ENCODE data around the gene IGSF9B. TPM values are rescaled to one million over a fixed set of nuclear protein-coding genes. Genes with fewer than 3 reads are reported as not detected.

Gene IGSF9B
- total and polyA plus RNA-seq, 2 donors from 2014 or later: 0.86 to 10.4 TPM

DNA sequence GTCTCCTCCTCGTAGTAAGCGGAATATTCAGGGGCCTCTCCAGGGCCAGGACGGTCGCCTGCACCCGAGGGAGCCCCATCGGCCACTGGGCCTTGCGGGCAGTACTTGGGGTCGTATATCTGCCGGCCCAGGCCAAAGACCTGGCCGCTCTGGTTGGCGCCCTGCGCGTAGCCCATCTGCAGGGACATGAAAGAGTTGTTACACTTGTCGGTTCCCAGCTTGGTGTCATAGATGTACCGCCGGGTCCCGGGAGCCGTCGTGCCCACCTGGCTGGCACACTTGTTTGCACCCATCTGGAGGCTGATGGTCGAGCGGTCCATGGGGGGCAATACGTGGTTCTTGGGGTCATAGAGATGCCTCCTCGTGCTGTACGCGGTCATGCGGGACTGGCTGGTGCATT, 92.0 kb downstream of the IGSF9B start:
- no peaks in the 10 kb centered on the region for H3K36me3 ChIP-seq (ENCODE audit: control insufficient read depth in 2 of 3, insufficient read depth in 3 of 3, low read length in 3 of 3)
- H3K27me3 ChIP-seq (ENCODE audit: control insufficient read depth, insufficient read depth, low read length): no peaks in the 10 kb centered on the region
- no peaks in the 10 kb centered on the region for H3K4me1 ChIP-seq (ENCODE audit: control insufficient read depth in 2 of 3, insufficient read depth in 2 of 3, low read depth in 1 of 3, low read length in 3 of 3)
- no peak overlapping the region for H3K4me3 ChIP-seq (ENCODE audit: low read length in 3 of 3)
- no peaks in the 10 kb centered on the region for H3K9me3 ChIP-seq (ENCODE audit: control insufficient read depth in 2 of 3, insufficient read depth in 1 of 3, low read length in 3 of 3)
- TF ChIP-seq, protein P1, sequence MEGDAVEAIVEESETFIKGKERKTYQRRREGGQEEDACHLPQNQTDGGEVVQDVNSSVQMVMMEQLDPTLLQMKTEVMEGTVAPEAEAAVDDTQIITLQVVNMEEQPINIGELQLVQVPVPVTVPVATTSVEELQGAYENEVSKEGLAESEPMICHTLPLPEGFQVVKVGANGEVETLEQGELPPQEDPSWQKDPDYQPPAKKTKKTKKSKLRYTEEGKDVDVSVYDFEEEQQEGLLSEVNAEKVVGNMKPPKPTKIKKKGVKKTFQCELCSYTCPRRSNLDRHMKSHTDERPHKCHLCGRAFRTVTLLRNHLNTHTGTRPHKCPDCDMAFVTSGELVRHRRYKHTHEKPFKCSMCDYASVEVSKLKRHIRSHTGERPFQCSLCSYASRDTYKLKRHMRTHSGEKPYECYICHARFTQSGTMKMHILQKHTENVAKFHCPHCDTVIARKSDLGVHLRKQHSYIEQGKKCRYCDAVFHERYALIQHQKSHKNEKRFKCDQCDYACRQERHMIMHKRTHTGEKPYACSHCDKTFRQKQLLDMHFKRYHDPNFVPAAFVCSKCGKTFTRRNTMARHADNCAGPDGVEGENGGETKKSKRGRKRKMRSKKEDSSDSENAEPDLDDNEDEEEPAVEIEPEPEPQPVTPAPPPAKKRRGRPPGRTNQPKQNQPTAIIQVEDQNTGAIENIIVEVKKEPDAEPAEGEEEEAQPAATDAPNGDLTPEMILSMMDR (IDR thresholded peaks at IDR 0.05; ENCODE audit: borderline replicate concordance, extremely low read depth, insufficient read depth): no peak
- FAIRE-seq (no peak), DNase-seq (no peak)
- intact Hi-C loops (cut with DNase I): no loop called here
- no peak overlapping the region for H3K27ac ChIP-seq (ENCODE audit: low read depth in 2 of 2, low read length in 2 of 2)
- no peak overlapping the region for H3K9ac ChIP-seq (ENCODE audit: low read length in 3 of 3)

DNA sequence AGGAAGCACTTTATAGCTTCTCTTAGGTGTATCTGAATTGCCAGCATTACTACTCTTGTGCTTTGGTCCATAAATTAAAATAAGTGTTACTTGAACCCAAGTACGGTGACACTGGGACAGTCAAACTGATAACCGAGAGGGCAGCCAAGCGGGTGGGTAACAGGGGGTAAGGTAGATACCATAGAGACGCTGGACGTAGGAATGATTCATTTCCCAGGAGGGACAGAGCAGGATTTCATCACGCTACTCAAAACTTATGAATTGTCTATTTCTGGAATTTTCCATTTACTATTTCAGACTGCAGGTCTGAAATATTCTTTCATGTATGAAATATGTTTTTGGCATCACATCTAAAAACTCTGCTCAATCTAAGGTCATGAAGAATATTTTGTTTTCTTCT, 96.6 kb downstream of the IGSF9B start:
- no peak overlapping the region for H3K9ac ChIP-seq (ENCODE audit: low read length in 3 of 3)
- H3K27me3 ChIP-seq (ENCODE audit: control insufficient read depth, insufficient read depth, low read length): no peaks in the 10 kb centered on the region
- no peak overlapping the region for H3K27ac ChIP-seq (ENCODE audit: low read depth in 2 of 2, low read length in 2 of 2)
- DNase-seq: no peak
- no peaks in the 10 kb centered on the region for H3K36me3 ChIP-seq (ENCODE audit: control insufficient read depth in 2 of 3, insufficient read depth in 3 of 3, low read length in 3 of 3)
- no peak for FAIRE-seq
- H3K9me3 ChIP-seq (ENCODE audit: control insufficient read depth in 2 of 3, insufficient read depth in 1 of 3, low read length in 3 of 3): no peaks in the 10 kb centered on the region
- no peak overlapping the region for H3K4me3 ChIP-seq (ENCODE audit: low read length in 3 of 3)
- TF ChIP-seq, protein P1 (IDR thresholded peaks at IDR 0.05; ENCODE audit: borderline replicate concordance, extremely low read depth, insufficient read depth): no peak
- intact Hi-C loops (cut with DNase I): no loop called here
- no peaks in the 10 kb centered on the region for H3K4me1 ChIP-seq (ENCODE audit: control insufficient read depth in 2 of 3, insufficient read depth in 2 of 3, low read depth in 1 of 3, low read length in 3 of 3)

Other genes starting within 250 kb of the IGSF9B start
- gene SPATA19, start 111.5 kb downstream of the IGSF9B start, total RNA-seq: not detected
- gene SPATA19, start 111.5 kb downstream of the IGSF9B start, polyA plus RNA-seq (ENCODE audit: insufficient read depth, low read depth, low replicate concordance): not detected
- gene JAM3, start 112.1 kb upstream of the IGSF9B start, total RNA-seq: 19.5 TPM
- gene JAM3, start 112.1 kb upstream of the IGSF9B start, polyA plus RNA-seq (ENCODE audit: insufficient read depth, low read depth, low replicate concordance): 13.3 TPM

All from kidney (tissue), 14 donors.